Upper lobe of left lung (tissue), 6 donors: Measurements from ENCODE around the gene ACTR3. TPM values are rescaled to one million over a fixed set of nuclear protein-coding genes. Genes with fewer than 3 reads are reported as not detected.

Experiments used
- ATAC-seq, 2 donors: fragments of 200-7000 bp; cut with Tn5 transposase; one replicate each; pipeline ENCODE4 v1.9.1; 2022; ENCODE audit warnings: mild to moderate bottlenecking in 2 of 2, moderate library complexity in 2 of 2; ENCODE audit not compliant: low FRiP score in 2 of 2
- DNase-seq, 2 donors: peaks; one replicate each; pipeline ENCODE4 v3.0.0-alpha.2; 2019 to 2020
- H3K27ac ChIP-seq, 4 donors: fragments of 200-600 bp; sonication (generic); one replicate each; pipeline ENCODE4 v1.5.1; 2016 to 2019
- H3K27me3 ChIP-seq, 4 donors: fragments of 200-600 bp; sonication (generic); one replicate each; pipeline ENCODE4 v1.5.1; 2017 to 2019
- H3K36me3 ChIP-seq, 4 donors: fragments of 200-600 bp; sonication (generic); one replicate each; pipeline ENCODE4 v1.5.1; 2016 to 2019
- H3K4me1 ChIP-seq, 4 donors: fragments of 200-600 bp; sonication (generic); one replicate each; pipeline ENCODE4 v1.5.1; 2018 to 2019
- H3K4me3 ChIP-seq, 4 donors: fragments of 200-600 bp; sonication (generic); one replicate each; pipeline ENCODE4 v1.5.1; 2017 to 2019; ENCODE audit warnings: mild to moderate bottlenecking in 2 of 4, moderate library complexity in 1 of 4
- H3K9me3 ChIP-seq, 4 donors: fragments of 200-600 bp; sonication (generic); one replicate each; pipeline ENCODE4 v1.5.1; 2018 to 2019
- CTCF ChIP-seq, 6 experiments: fragments of 450-650 bp in 4 of 6; fragments of 200-600 bp in 2 of 6; sonication (generic) in 2 of 6; IDR thresholded peaks; one replicate each; pipeline ENCODE4 v1.5.1; 2016 to 2019; ENCODE audit warnings: antibody characterized with exemption in 6 of 6
- EP300 ChIP-seq, 4 donors: sonication (generic); formaldehyde crosslinking; IDR thresholded peaks; one replicate each; pipeline ENCODE4 v1.5.1; 2017; ENCODE audit warnings: antibody characterized with exemption in 4 of 4, control low read depth in 2 of 4
- POLR2A ChIP-seq, 4 donors: fragments of 450-650 bp; IDR thresholded peaks; one replicate each; pipeline ENCODE4 v1.5.1; 2016 to 2017; ENCODE audit warnings: antibody characterized with exemption in 4 of 4, mild to moderate bottlenecking in 2 of 4
- POLR2AphosphoS5 ChIP-seq, 2 donors: sonication (generic); formaldehyde crosslinking; IDR thresholded peaks; one replicate each; pipeline ENCODE4 v1.5.1; 2017; ENCODE audit warnings: antibody characterized with exemption in 2 of 2
- WGBS, 2 donors: methylation state at CpG; one replicate each; pipeline ENCODE4 v1.1.5; 2017 to 2018; 5-methylcytosine and 5-hydroxymethylcytosine counted together
- total RNA-seq, 6 donors: library from RNA; depleted of rRNA in 4 of 6; stranded (reverse); fragments of >200 nt in 4 of 6; gene quantifications; one replicate each; pipeline versions ENCODE4 v1.1.0 to v1.2.1, GENCODE V29; 2016 to 2021
- donor health status: DM: no; HTN: no; CAD: no; lungs with moderate emphysema.
- donor health status: DM: no; HTN: yes; CAD: no; lungs with severe emphysema.

Gene ACTR3
- total RNA-seq, 6 donors from 2014 or later = 79.6 to 304 (median 139) TPM

DNA sequence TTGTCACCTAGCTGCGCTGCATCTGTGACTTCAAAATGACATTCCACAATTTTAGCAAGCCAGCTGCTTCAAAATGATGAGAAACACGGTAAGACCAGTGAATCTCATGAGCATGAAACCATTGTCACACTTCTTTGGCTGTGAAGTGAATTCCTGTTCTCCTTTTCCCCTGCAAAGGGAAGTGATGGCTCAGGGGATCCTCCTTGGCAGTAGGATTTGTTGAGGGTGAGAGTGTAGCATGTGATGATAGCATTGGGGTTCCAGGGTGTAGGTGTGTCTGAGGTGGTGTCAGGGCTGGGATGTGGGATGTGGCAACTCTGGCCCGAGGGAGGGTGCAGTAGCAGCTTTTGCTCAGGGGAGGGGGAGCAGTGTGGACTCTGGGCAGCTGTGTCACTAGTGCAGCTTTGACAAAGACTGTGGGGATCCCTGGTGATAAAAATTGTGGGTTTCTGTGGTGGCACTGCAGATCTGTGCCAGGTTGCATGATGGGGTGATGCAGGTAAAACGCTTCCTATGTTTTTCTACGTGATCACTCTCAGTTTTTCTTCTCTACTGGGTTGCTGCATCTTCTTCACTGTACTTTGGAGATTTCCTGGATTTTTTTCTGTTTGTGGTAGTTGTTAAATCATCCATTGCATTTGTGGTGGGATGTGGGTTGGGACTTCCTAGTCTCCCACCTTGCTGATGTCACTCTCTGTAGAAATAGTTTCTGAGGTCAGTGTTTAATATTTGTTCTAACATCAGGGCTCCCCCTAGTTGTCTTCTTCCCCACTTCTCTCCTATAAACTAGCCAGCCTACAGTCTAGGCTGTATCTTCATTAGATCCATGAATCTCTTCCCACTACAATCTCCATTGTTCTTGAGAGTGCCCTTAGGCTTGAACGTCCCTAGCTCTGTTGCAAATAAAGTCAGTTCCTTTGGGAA, 107.0 kb downstream of the ACTR3 start:
- Histone ChIP-seq H3K27ac (no peak overlapping the region), H3K27me3 (no peaks in the 10 kb centered on the region)

GRCh38 chr2:114001152-114001551, 111.3 kb downstream of the ACTR3 start:
- DNase-seq (no peak), ATAC-seq (no peak)
- no peak overlapping the region for H3K4me3 ChIP-seq
- no peaks in the 10 kb centered on the region for H3K36me3 ChIP-seq
- H3K4me1 ChIP-seq = no peaks in the 10 kb centered on the region
- TF ChIP-seq EP300 (IDR thresholded peaks at IDR 0.05) = no peak
- no peak for TF ChIP-seq POLR2A (IDR thresholded peaks at IDR 0.05)
- no peak for TF ChIP-seq POLR2AphosphoS5 (IDR thresholded peaks at IDR 0.05)
- no peak overlapping the region for H3K27ac ChIP-seq
- H3K27me3 ChIP-seq = no peaks in the 10 kb centered on the region
- no peaks in the 10 kb centered on the region for H3K9me3 ChIP-seq
- 59 to 77% methylated on average over 5 of the region's 5 CpGs for WGBS, 2 donors

More for the DNA sequence above, 107.0 kb downstream of the ACTR3 start:
- 74 to 82% methylated on average over 6 of the region's 6 CpGs for WGBS, 2 donors
- DNase-seq (no peak), ATAC-seq (no peak)
- Histone ChIP-seq H3K4me3 (no peak overlapping the region), H3K36me3 (no peaks in the 10 kb centered on the region), H3K9me3 (no peaks in the 10 kb centered on the region), H3K4me1 (no peaks in the 10 kb centered on the region)
- no peak for TF ChIP-seq POLR2AphosphoS5 (IDR thresholded peaks at IDR 0.05)
- no peak for TF ChIP-seq POLR2A (IDR thresholded peaks at IDR 0.05)
- TF ChIP-seq EP300 (IDR thresholded peaks at IDR 0.05) = no peak
- no peak for TF ChIP-seq CTCF (IDR thresholded peaks at IDR 0.05)

GRCh38 chr2:114001937-114002336, 112.0 kb downstream of the ACTR3 start:
- H3K4me1 ChIP-seq = no peaks in the 10 kb centered on the region
- H3K9me3 ChIP-seq = no peaks in the 10 kb centered on the region
- WGBS, 2 donors = 75 to 88% methylated on average over 2 of the region's 2 CpGs
- H3K27me3 ChIP-seq = no peaks in the 10 kb centered on the region
- no peak overlapping the region for H3K27ac ChIP-seq
- H3K4me3 ChIP-seq = no peak overlapping the region
- DNase-seq (no peak), ATAC-seq (no peak)
- TF ChIP-seq CTCF (IDR thresholded peaks at IDR 0.05) = no peak
- TF ChIP-seq EP300 (IDR thresholded peaks at IDR 0.05) = no peak
- TF ChIP-seq POLR2A (IDR thresholded peaks at IDR 0.05) = no peak
- TF ChIP-seq POLR2AphosphoS5 (IDR thresholded peaks at IDR 0.05) = no peak
- no peaks in the 10 kb centered on the region for H3K36me3 ChIP-seq

- Histone ChIP-seq H3K4me1 (no peaks in the 10 kb centered on the region), H3K27me3 (no peaks in the 10 kb centered on the region), H3K4me3 (no peak overlapping the region), H3K36me3 (no peaks in the 10 kb centered on the region), H3K27ac (no peak overlapping the region), H3K9me3 (no peaks in the 10 kb centered on the region)
- 87 to 94% methylated on average over 5 of the region's 5 CpGs for WGBS, 2 donors
- DNase-seq (no peak), ATAC-seq (no peak)
- TF ChIP-seq POLR2A (IDR thresholded peaks at IDR 0.05) (no peak), EP300 (IDR thresholded peaks at IDR 0.05) (no peak), POLR2AphosphoS5 (IDR thresholded peaks at IDR 0.05) (no peak), CTCF (IDR thresholded peaks at IDR 0.05) (no peak)
Observed at GRCh38 chr2:114005110-114005783, 115.4 kb downstream of the ACTR3 start.

GRCh38 chr2:114006460-114006859, 116.6 kb downstream of the ACTR3 start:
- TF ChIP-seq POLR2A (IDR thresholded peaks at IDR 0.05) (no peak), EP300 (IDR thresholded peaks at IDR 0.05) (no peak), CTCF (IDR thresholded peaks at IDR 0.05) (no peak), POLR2AphosphoS5 (IDR thresholded peaks at IDR 0.05) (no peak)
- no peak overlapping the region for H3K4me3 ChIP-seq
- DNase-seq (no peak), ATAC-seq (no peak)
- H3K36me3 ChIP-seq = no peaks in the 10 kb centered on the region
- no peak overlapping the region for H3K27ac ChIP-seq
- 64 to 79% methylated on average over 3 of the region's 3 CpGs for WGBS, 2 donors
- H3K27me3 ChIP-seq = no peaks in the 10 kb centered on the region
- H3K9me3 ChIP-seq = no peaks in the 10 kb centered on the region
- H3K4me1 ChIP-seq = no peaks in the 10 kb centered on the region
